ENCODE data around the gene MORN5. TPM values are rescaled to one million over a fixed set of nuclear protein-coding genes. Genes with fewer than 3 reads are reported as not detected.

Gene MORN5
- total and polyA plus RNA-seq, 9 of the 15 experiments (the other 6 are each of a cell fraction or from before 2014, with no cell fraction given), result not detected

DNA sequence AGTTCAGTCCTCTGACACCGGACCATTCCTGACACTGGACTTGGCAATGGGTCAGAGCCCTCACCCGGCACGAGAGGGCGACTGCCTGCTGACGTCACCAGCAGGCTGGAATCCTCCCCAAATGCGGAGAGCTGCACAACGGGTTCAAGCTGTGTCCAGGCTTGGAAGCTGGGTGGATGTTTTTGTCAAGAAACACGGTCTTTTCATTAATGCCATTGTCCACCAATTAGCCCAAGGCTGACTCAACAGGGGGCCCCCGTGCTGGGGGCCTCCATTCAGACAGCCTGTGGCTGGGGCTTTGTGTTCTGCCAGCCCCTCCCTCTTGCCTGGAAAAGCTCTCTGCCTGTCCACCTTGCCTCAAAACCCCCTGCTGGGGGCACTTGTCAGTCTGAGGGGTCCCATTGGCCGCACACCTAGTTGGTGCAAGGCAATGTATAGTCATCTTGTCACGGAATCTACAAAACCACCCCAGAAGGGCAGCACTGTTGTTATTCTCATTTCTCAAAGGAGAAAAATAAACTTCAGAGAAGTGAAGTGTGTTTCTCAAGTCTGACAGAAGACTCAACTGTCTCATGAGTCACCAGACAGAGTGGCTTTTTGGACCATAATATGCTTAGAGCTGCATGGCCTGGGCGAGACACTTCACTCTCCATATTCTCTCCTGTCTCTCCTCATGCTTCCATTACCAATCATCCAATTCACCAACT is 24.7 kb upstream of the MORN5 start (continued):
- TF ChIP-seq SMARCA5 (IDR thresholded peaks at IDR 0.05) (no peak), SMAD4 (CRISPR knock-in tag; conservative IDR thresholded peaks at IDR 0.05) (no peak), ZFP1 (CRISPR knock-in tag; IDR thresholded peaks at IDR 0.05) (no peak), BHLHE40 (IDR thresholded peaks at IDR 0.05; ENCODE audit: low read length) (peak; percentile 75), JUND (IDR thresholded peaks at IDR 0.05; ENCODE audit: borderline replicate concordance, low read depth, low read length) (peak; percentile 38; the same call in 1 of the 2 replicates), JUND (tag; IDR thresholded peaks at IDR 0.05; ENCODE audit: borderline replicate concordance, low read depth, low read length) (peak; percentile 22; the same call in 1 of the 3 replicates), ATF7 (IDR thresholded peaks at IDR 0.05) (peak; percentile 66; the same call in 1 of the 2 replicates), RBM25 (IDR thresholded peaks at IDR 0.05; ENCODE audit: low read depth, low read length, severe bottlenecking) (no peak), EP300 (IDR thresholded peaks at IDR 0.05; ENCODE audit: low read length) (no peak), ZNF263 (CRISPR knock-in tag; IDR thresholded peaks at IDR 0.05; ENCODE audit: borderline replicate concordance) (no peak), KAT7 (CRISPR knock-in tag; IDR thresholded peaks at IDR 0.05; ENCODE audit: borderline replicate concordance) (no peak), FOSL1 (tag; conservative IDR thresholded peaks at IDR 0.05) (peak; percentile 49)
- TF ChIP-seq, protein P1, sequence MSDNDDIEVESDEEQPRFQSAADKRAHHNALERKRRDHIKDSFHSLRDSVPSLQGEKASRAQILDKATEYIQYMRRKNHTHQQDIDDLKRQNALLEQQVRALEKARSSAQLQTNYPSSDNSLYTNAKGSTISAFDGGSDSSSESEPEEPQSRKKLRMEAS (CRISPR knock-in tag; IDR thresholded peaks at IDR 0.05), result no peak
- TF ChIP-seq, protein P2, sequence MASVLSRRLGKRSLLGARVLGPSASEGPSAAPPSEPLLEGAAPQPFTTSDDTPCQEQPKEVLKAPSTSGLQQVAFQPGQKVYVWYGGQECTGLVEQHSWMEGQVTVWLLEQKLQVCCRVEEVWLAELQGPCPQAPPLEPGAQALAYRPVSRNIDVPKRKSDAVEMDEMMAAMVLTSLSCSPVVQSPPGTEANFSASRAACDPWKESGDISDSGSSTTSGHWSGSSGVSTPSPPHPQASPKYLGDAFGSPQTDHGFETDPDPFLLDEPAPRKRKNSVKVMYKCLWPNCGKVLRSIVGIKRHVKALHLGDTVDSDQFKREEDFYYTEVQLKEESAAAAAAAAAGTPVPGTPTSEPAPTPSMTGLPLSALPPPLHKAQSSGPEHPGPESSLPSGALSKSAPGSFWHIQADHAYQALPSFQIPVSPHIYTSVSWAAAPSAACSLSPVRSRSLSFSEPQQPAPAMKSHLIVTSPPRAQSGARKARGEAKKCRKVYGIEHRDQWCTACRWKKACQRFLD (CRISPR knock-in tag; IDR thresholded peaks at IDR 0.05), result no peak

All from K562 (cell line).